UCSD-AML1 (cell line): ENCODE measurements around the gene ACAD11.
"Not testable (repeated sequence)": the region's sequence is repeated elsewhere in the genome, so short reads cannot be mapped to it uniquely, and the experiment has no call there.

ENCODE experiments used
- DNase-seq: peaks from one replicate; lab custom pipeline; 2025; ENCODE audit not compliant: unreplicated experiment; lab: John Stamatoyannopoulos, UW

The ACAD11 gene

GRCh38 chr3:132652640-132653270 is 6.9 kb downstream of the ACAD11 start:
- no peak for DNase-seq

DNA sequence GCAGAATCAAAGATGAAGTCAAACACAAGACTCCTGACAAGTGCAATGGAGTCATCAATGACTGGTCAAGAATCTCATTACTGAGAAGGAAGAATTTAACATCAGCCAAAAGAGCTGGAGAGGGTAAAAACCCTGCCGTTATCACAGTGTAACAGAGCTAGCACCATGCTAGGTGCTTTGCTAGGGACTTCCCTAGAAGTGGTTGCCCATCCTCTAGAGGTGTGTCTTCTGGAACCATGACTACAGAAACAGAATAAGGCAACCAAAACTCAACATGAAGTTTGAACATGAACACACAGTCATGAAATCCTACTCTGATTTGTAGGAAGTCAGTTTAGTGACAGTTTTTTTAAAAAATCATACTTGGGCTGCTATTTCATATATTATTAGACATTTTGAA is 9.5 kb downstream of the ACAD11 start:
- no peak for DNase-seq

GRCh38 chr3:132645058-132645457 is 14.6 kb downstream of the ACAD11 start:
- no peak for DNase-seq

GRCh38 chr3:132643366-132643765 is 16.2 kb downstream of the ACAD11 start:
- DNase-seq, result peak; percentile 15

DNA sequence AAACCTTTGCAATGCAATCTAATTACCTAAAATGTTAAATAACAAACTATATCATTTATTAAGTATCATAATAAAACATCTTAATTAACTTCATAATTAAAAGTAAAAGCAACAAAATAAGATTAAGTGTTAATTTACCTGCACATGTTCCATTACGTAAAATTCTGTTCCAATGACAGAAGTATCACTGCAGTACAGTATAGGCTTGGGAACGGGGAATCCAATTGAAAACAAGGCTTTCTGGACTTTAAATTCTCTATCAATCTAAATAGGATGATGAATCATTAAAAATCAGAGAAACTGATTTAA is 17.1 kb downstream of the ACAD11 start:
- DNase-seq, result no peak

- no peak for DNase-seq
These were observed 17.6 kb downstream of the ACAD11 start for GRCh38 chr3:132641837-132642538.

GRCh38 chr3:132641427-132641826 is 18.2 kb downstream of the ACAD11 start:
- not testable (repeated sequence) for DNase-seq

GRCh38 chr3:132638706-132639105 is 20.9 kb downstream of the ACAD11 start:
- DNase-seq, result no peak

DNA sequence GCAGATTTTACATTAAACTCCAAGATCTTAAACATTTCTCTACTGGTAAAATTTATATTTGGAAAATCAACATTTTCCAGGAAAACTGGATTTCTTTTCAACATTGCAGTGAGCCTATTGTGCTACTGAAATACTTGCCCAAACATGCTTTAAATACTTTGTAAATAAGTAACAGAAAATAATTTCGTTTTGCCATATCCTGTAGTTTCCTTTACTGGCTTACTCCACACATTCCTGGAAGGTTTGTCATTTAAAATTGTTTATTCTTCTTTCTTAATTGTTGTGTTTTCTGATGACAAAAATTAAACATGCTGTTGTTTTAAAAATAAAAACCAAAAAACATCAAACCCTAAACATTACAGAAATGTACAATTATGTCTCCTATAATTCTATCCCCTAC is 22.0 kb downstream of the ACAD11 start:
- no peak for DNase-seq

GRCh38 chr3:132635052-132635451 is 24.6 kb downstream of the ACAD11 start:
- no peak for DNase-seq

DNA sequence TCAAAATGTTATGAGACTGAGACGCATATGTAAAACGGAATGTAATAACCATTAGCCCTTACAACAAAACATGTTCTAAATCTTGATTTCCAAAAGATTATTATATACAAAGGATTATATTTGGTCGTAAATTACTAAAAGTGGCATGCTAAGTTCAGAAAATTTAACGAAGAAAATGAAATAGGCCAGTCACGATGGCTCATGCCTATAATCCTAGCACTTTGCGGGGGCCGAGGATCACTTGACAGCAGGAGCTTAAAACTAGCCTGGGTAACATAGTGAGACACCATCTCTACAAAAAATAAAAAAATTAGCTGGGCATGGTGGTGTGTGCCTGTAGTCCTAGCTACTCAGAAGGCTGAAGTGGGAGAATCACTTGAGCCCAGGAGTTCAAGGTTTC is 29.0 kb downstream of the ACAD11 start:
- DNase-seq, result no peak

DNA sequence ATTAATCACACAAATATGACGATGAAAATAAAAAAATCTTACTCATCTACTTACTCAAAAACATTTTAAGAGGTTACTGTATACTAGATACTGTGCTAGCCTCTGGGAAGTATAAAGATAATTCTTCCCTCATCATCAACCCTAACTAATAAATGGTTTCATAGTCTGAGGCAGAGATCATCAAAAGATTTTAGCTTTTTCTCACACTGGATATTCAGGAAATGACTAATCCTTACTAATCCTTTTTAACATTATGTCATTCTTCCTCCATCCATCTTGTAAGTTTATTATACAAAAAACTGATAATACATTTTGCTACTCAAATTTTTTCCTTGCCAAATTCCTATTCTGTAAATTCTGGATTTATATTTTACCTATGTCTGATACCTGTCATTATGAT is 29.7 kb downstream of the ACAD11 start:
- no peak for DNase-seq

GRCh38 chr3:132628157-132628556 is 31.5 kb downstream of the ACAD11 start:
- no peak for DNase-seq

DNA sequence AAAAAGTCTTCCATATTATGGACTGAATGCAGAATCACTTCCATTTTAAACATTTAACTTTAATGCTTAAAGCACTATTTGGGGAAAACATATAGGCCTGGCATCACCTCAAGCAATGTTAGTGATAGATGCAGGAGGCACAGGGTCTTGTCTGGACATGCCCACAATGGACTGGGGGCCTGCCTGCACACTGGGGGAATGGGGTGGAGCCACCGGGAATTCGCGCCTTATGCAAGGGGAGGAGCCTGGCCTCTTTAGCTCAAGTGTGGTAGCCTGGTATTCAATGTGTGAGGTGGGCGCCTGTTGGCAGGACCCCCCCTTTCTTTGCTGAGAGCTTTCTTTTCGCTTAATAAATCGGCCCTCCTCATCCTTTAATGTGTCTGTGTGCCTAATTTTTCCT is 32.7 kb downstream of the ACAD11 start:
- no peak for DNase-seq

DNA sequence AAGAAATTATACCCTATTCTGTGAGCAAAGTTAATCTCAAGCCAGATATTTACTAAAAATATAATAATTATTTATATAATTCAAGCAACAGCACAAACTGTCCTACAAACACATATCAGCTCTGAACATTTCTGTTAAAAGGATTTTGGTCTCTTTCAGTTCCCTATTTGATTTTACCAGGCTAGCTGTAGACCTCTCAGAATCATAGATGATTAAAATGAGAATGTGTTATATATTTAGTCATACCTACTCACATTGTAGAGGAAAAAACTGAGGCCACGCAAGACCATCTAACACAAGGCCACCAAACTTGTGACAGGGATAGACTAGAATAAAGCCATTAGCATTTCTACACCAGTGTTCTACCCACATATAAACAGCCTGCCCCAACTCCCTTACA is 34.0 kb downstream of the ACAD11 start:
- DNase-seq, result no peak

DNA sequence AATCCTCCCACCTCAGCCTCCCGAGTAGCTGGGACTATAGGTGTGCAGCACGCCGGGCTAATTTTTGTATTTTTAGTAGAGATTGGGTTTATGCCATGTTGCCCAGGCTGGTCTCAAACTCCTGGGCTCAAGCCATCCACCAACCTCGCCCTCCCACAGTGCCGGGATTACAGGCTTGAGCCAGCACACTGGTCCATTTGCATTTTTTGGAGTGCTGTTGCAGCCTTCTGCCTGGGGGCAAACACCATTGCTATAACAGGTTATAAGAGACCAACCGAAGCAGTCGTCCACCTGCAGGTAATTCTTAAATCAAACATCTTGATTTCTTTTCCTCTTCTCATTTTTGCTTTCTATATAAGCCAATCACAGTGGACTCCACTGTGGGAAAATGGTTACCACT is 34.8 kb downstream of the ACAD11 start:
- no peak for DNase-seq

DNA sequence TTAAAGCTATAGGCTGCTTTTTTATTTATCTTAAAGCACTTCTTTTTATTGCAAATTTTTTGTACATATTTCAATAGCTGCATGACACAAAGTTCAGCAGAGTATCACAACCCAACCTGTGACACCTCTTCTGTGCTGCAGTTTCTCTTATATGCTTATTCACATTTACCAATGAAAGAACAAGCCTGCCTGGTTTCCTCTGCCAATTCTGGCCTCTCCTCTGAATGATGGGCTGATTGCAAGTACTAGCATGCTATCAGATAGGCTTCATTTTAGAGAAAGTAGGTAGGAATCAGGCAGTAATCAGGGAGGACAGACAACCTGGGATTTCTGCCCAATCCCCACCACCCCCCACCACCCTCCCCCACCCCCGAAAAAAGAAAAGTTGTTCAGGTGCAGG is 36.0 kb downstream of the ACAD11 start:
- no peak for DNase-seq

DNA sequence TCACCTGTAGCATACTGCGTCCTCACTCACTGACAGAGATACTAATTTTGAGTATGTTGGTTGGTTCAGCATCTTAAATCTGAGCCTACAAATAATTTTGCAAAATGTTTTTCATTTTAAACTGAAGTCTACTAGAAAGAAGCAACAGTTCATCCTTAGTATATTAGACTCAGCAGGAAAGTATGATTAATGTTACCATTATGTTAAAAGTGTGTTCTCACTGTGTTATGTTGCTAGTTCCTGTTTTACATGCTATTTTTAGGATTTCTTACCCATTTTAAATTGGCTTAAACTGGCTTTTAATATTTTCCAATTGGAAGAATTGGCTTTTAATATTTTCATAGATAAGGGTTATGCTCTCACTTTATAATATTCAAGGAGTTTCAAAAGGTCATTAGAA is 36.8 kb downstream of the ACAD11 start:
- no peak for DNase-seq

GRCh38 chr3:132622148-132622547 is 37.5 kb downstream of the ACAD11 start:
- no peak for DNase-seq

DNA sequence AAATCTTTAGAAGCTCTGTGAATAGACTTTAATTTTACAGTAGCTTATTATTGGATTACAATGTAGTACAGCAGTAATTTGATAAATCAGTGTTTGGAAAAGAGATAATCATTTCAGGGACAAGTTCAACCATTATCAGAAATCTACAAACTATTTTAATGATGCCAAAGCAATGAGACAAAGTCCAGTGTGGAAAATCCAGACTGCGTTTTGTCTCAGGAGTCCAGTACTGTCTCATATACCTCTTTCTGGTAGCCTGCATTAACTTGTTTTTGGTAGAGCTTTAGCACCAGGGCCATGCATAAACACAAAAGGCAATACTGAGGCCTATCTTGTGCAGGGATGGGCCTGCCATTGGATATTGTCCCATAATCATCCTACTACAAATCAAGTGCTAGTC is 42.8 kb downstream of the ACAD11 start:
- no peak for DNase-seq

- no peak for DNase-seq
These were observed 43.7 kb downstream of the ACAD11 start for GRCh38 chr3:132615881-132616280.

GRCh38 chr3:132615301-132615700 is 44.3 kb downstream of the ACAD11 start:
- DNase-seq, result not testable (repeated sequence)

DNA sequence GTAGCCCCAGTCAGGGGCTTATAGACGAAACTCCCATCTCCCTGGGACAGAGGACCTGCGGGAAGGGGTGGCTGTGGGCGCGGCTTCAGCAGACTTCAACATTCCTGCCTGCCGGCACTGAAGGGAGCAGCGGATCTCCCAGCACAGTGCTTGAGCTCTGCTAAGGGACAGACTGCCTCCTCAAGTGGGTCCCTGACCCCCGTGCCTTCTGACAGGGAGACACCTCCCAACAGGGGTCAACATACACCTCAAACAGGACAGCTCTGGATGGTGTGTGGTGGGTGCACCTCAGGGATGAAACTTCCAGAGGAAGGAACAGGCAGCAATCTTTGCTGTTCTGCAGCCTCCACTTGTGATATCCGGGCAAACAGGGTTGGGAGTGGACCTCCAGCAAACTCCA is 53.0 kb downstream of the ACAD11 start:
- DNase-seq, result not testable (repeated sequence)
